RPMI7951 (cell line): ENCODE measurements around the gene RNF130. TPM values are rescaled to one million over a fixed set of nuclear protein-coding genes. Genes with fewer than 3 reads are reported as not detected.
"Not testable (repeated sequence)": the region's sequence is repeated elsewhere in the genome, so short reads cannot be mapped to it uniquely, and the experiment has no call there.

Source experiments
- DNase-seq: peaks from one replicate; pipeline ENCODE4 v3.0.0-alpha.2; 2012; ENCODE audit warnings: low read depth
- total RNA-seq: library from RNA; depleted of rRNA; stranded (reverse); fragments of >200 nt; shearing (Covaris generic); gene quantifications from 2 replicates; pipeline ENCODE4 v1.2.3, GENCODE V29; 2014

The RNF130 gene
- total RNA-seq, 1 experiment from 2014 or later, result 38.4 TPM

DNA sequence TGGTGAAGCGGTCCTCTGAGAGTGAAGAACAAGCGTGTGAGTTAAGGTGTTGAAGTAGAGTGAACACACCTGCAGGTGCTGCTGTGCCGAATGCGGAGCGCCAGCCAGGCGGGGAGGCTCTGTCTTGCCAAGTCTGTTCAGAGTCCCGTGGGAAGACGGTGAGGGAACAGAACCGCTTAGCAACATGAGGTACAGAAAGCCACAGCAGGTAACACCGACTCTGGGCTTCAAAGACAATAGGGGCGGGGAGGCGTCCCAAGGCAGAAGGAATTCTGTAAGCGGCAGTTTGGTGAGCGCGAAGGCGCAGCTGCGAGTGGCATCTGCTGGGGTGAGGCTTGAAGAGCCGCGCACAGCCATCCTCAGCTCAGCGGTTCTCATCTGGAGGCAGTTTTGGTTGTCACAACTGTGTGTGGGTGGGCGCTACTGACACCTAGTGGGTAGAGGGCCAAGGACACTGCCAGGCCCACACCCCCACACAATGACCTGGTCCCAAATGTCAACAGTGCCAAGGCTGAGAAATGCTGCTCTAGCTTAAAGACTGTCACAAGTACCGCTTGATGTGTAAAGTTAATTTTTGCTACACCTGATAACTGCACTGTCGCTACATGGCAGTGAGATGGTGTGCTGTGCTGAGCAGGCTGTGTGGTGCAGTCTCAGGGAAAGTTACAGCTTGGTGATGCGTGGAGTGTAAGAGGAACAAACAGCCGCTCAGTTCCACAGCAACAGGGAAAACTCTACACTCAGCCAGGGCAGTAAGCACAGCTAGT is 96.4 kb downstream of the RNF130 start:
- DNase-seq, result peak; percentile 28

DNA sequence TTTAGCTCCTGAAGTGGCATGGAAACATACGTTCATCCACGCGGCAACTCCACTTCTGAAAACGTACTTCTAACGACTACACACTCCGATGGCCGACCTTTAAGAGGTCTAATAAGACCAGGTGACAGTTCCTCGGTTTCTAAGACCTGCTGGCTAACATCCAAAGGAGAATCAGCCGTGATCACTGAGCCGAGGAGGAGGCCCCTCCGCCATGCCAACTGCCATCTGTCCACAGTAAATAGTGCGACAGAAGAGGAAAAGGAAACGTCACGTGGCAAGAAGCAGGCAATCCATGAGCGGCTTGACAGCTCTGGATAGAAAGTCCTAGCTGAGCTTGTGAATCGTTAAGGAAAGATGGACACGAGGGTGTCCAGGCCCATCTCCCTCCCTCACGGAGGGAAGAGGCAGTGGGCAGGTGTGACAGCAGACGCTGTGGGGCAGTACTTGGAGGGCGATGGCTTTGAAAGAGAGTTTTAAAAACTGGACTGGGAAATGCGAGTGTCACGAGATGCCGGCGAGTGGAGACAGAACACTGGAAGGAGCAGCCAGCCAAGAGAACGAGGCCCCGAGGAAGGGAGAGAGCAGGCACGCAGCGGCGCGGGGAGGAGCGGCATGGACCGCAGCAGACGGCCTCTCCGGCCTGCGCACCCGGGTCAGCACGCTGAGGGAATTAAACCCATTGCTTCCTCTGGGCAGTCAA is 97.2 kb downstream of the RNF130 start:
- no peak for DNase-seq

DNA sequence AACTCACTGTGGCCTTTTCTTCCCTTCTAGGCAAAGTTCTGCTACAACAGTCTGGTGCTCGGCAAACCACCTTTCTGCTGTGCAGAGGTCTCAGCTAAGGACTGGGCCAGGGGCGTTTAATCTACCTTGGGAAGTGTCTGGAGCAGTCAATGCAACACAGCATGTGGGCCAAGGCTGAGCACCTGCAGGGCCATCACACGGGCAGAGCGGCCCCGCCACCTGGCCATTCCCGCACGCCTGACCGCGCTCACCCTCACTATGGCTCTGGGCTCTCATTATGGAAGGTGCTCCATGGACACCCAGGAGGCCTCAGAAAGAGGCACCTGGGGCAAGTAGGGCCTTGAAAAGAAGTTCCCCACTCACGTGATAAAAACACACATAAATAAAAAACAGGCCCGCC is 98.2 kb downstream of the RNF130 start:
- no peak for DNase-seq

DNA sequence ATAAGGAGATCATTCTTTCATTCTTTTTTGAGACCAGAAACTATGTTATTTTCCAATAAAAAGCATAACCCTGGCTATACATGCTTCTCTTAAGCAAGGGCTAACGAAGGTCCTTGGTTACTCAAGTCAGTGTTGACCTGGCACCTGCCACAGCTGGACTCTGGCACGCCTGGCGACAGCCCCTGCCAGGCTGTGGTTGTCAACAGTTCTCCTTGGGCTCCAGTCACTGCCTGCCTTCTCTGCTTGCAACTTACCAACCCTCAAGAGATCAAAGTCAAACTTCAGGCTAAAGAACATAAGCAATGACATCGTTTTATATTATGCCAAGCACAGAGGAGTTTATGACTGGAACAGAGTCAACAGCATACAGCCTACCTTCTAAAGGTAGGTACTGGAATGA is 102.4 kb downstream of the RNF130 start:
- DNase-seq, result no peak

DNA sequence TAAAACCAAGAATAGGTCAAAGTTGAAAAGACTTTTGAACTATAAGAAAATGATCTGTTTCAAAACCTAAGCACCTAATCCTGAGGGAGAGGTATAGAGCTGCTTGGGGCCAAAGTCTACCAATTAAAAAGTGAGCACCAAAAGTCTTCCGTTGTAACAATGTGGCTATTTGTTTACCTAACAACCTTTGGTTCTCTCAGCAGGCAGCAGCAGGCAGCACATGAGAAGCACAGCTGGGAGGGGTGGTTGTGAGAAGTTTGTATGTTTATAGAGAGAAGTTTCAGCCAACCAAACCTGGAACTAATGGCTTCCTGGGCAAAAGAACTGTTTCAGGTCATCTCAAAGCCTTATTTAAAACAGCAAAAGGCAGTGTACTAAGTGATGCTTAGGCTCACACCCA is 104.1 kb downstream of the RNF130 start:
- DNase-seq, result no peak

DNA sequence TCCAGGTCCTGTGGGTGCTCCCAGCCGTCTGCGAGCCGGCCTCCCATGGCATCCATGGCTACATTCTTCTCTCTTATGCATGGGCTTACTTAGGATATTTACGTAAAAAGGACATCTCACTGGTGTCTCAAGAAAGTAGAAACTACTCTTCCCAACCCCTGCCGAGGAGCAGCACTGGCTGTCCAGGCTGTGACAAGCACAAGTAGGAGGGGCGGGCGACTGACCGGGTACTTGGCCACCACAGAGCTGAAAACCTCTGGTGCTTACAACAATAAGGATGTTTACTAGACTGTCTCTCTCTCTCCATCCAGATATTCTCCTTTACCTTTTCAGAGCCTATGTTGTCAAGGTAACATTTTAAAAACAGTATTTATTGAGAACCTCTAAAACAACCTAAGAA is 107.5 kb downstream of the RNF130 start:
- DNase-seq, result no peak

DNA sequence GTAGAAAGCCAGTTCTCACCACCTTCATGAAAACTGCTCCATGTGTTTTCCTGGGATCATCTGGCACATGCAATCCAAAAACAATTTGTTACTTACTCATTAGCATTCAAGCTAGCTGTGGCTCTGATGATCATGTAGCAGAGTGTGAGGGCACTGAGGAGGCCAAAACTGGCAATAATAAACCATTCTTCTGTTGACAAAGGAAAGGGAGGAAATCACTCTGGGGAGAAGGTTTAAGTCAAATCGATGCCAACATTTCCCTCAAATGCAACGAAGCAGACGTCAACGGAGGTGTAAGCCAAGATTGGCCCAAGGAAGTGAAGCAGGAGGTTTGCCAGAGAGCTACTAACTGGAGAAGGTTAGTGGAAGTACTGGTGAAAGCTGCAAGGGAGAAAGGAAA is 108.2 kb downstream of the RNF130 start:
- DNase-seq, result no peak

DNA sequence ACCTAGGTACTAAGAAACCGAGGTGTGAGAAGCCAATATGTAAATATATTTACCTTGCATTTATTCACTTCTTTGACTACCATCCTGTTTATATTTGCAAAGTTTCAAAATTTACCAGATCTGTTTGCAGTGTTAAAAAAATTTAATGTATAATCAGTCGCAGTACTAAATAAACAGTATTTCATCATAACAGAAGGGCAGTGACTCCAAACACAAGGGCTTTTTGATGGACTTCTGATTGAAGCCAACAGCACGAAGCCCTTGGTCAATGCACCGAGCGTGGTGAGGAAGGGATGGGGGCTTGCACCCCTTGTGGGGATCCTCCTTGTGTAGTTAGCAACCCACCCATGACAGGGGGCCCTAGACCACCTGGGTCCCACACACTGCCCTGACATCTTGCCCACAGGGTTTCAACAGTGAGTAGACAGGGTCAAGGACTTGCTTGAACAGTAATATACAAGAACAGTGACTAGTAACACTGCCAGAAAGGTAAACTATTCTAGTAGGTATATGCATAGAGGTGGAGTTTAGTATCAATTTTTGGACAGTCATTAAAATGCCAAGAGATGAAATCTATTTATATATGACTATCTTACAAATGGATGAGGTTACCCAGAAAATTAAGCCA is 111.2 kb downstream of the RNF130 start:
- no peak for DNase-seq

DNA sequence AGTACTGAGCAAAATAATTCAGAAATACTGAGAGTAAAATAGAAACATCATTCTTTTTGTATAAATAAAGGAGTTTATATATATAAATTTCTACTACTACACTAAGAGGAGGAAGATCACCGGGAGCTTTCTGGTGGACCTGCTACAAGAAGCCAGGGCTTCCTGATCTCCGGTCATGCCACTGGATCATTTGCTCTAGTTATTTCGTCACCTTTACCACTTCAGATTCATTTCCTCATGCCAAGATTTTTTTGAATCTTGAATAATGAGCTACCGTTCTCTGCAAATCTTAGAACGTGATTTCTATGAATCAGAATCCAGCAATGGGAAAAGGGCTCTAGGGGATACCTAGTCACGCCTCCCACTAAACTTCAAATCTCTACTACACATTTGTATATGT is 111.9 kb downstream of the RNF130 start:
- DNase-seq, result no peak

DNA sequence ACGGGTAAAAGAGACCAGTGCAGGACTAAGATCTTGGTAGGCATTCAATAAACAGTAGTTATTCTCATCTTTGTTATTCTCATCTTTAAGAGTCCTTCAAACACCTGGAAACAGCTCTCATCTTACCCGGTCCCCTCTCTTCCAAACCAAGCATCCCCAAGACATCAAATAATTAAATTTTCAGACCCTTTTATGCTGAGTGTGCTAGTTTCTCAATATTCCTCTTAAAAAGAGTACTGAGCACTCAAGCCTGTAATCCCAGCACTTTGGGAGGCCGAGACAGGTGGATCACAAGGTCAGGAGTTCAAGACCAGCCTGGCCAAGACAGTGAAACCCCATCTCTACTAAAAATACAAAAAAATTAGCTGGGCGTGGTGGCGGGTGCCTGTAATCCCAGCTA is 112.4 kb downstream of the RNF130 start:
- not testable (repeated sequence) for DNase-seq

DNA sequence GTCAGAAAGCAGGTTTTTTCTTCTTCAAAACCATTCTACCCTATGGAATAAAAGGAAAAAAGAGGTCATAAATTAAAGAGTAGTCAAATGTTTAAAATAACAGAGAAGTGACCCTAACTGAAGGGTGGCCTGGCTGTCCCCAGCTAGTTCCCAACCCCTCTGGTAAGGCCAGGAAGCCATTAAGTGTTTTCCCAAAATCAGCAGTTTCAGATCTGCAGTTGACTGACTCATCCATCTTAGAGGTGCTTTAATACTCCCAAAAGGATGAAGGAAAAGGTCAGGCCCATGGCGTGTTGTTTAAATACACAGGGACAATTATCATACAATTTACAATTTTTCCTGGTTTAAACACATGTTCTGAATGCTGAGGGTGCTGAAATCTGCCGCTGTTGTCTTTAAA is 115.9 kb downstream of the RNF130 start:
- no peak for DNase-seq

DNA sequence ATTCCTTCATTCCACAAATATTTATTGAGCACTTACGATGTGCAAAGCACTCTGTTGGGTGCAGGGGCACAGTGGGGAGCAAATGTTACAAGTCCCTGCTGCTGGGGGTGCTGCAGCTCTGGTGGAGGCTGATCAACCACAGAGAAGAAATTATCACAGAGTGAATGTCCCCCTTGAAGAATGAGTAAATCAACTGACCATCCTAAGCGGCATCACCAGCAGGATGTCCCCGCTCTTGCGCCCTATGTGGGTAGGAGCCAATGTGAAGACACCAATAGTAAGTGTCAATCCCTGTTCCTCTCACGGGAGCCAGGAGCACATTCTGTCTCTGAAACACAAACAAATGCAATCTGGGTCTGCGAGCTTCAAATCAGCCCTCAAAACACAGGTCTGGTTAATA is 116.5 kb downstream of the RNF130 start:
- no peak for DNase-seq

DNA sequence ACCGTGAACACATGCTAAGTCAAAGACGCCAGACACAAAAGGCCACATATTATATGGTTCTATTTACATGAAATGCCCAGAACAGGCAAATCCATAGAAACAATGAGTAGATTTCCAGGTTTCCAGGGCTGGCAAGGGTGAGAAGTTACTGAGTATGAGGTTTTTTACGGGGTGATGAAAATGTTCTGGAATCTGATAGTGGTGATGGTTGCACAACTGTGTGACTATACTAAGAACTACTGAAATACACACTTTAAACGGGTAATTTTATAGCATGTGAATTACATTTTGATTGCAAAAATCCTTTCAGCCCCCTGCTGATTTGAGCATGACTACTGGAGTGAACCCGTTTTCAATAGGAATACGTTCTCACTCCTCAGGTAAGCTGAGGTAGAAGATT is 117.1 kb downstream of the RNF130 start:
- no peak for DNase-seq

DNA sequence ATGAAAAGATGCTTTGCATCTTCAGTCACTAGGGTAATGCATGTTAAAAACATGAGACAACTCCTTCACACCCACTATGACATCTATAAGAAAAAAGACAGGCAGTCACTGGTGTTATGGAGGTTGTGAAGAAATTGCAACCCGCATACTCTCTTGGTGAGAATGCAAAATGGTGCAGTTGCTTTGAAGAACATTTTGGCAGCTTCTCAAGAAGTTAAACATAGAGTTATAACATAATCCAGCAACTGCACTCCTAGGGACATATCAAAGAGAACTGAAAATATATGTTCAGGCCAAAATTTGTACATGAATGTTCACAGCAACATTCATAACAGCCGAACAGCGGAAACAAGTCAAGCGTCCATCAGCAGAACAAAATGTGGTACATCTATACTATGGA is 117.6 kb downstream of the RNF130 start:
- no peak for DNase-seq

DNA sequence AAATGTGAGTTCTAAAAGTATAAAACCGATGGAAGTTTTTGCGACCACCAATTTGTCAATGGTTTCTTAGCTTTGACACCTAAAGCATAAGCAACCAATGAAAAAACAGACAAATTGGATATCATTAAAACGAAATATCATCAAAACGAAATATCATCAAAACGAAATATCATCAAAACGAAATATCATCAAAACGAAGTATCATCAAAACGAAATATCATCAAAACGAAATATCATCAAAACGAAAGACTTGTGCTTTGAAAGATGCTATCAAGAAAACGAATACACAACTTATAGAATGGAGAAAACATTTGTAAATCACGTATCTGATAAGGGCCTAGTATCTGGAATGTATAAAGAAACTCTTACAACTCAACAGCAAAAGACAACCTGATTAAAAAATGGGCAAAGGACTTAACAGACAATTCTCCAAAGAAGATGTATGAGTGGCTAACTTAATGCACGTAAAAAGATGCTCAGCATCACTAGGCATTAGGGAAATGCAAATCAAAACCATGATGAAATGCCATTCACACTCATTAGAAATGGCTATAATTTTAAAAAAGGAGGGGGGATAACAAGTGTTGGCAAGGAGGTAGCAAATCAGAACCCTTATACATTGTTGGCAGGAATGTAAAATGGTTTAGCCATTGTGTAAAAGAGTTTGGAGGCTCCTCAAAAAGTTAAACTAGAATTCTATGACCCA is 134.4 kb downstream of the RNF130 start:
- no peak for DNase-seq

DNA sequence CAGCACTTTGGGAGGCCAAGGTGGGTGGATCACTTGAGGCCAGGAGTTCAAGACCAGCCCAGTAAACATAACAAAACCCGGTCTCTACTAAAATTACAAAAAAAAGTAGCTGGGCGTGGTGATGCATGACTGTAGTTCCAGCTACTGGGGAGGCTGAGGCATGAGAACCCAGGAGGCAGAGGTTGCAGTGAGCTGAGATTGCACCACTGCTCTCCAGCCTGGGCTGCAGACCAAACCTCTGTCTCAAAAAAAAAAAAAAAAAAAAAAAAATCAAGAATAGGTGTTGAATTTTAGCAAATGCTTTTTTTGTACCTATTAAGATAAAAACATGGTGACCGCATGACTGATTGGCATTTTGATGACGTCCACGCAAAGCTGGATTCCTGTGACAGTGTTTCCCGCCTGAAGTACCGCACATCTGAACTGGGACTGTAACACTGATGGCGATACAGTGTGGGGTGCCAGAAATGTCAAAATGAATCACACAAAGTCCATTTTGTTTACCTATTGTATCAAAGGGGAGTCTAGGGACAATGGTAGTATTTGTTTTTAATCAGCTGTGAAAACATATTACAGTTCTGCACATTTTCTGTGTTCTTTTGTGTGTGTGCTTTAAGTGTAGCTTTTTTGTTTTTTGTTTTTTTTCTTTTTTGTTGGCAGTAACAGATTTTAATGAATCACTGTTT is 140.6 kb downstream of the RNF130 start:
- no peak for DNase-seq

DNA sequence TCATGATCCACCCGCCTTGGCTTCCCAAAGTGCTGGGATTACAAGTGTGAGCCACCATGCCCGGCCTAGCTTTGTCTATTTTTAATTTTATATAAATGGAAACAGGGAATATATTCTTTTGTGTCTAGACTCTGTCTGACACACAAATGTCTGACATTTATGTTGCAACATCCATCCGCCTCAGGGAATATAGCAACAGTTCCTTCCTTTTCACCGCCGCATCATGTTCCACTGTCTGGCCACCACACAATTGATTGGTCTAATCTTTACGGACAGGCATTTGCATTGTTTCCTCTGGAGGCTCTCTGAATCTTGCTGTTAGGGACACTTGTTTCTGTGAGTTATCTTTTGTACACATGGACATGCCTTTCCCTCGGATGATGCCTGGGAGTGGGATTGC is 143.7 kb downstream of the RNF130 start:
- peak; percentile 20 for DNase-seq

DNA sequence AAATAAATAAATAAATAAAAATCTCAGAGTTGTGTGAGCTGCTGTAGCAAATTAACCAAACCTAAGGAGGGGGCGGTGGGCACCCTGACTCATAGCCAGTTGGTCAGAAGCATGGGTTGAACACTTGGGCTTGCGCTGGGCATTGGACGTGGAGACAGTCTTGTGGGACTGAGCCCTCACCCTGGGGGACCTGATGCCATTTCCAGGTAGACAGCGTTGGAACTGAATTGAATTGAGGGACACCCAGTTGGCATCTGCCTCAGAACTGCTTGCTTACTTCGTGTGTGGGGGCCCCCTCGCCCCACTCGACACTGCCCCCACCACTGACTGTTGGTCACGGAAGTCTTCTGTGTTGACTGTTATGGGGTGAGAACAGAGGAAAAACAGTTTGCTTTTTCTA is 144.9 kb downstream of the RNF130 start:
- DNase-seq, result no peak

DNA sequence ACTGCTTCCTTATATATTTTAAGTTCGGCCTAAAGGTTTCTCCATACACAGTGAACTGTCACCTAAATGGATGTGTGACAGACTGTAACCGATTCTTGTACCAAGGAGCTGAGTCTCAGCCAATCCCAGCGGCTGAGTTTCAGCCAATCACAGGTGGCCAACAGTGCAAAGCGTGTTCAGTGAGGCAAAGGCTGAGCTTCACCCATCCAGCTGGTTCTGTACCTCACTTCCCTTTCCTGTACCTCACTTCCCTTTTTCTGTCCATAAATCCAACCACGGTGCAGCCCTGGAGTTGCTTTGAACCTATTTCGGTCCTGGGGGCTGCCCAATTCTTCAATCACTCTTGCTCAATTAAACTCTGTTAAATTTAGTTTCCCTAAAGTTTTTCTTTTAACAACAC is 148.1 kb downstream of the RNF130 start:
- DNase-seq, result no peak

DNA sequence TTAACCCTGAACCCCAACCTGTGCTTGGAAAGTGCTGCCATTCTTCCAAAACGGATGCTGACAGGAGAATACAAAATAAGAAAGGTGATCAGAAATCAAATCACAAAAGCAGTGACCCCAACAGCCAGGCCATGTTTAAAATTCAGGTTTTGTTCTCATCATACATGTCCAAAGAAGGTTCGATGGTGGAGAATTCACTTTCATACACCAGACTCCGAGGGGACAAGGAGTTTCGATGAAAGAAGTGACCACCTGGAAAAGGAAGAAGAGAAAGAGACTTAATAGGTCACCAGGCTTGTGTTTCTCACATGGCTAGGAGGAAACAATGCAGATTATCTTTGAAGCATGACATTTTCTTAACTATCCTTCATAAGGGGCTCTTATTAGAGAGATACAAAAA is 151.4 kb downstream of the RNF130 start:
- no peak for DNase-seq

DNA sequence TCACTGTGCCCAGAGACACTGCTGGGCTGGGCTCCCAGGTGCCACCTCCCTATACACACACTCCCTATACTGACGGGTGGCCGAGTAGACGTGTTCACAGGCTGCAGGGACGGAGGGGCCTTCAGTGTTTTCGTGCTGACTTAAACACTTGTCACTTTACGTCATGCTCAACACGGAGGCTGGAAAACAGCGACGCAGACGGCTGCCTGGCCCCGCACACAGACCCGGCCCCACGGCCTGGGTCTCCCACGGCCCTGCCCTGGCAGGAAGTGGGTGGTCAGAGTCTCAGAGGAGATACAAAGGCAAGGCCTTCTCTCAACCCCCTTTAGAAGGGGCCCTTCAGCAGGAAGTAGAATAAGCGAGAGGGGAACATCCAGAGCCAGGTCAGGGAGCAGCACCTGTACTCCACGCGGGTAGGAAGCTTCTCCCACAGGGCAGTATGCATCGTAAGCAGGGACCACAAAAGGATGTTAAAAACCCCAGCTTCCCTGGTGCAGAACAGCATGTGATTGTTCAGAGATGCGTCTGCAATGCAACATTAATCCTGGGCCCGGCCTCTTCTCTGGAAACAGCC is 152.0 kb downstream of the RNF130 start:
- DNase-seq, result no peak
